MG63 (cell line): ENCODE results near the gene MCUB. TPM values are rescaled to one million over a fixed set of nuclear protein-coding genes. Genes with fewer than 3 reads are reported as not detected.

Experiments used
- DNase-seq: peaks from one replicate; pipeline ENCODE4 v3.0.0-alpha.2; 2020
- H3K27me3 ChIP-seq: fragments of 250-450 bp; sonication (Bioruptor Pico); 2 replicates; pipeline ENCODE4 v1.5.1; 2020; ENCODE audit warnings: mild to moderate bottlenecking, moderate library complexity
- H3K36me3 ChIP-seq: fragments of 250-450 bp; sonication (Bioruptor Pico); 2 replicates; pipeline ENCODE4 v1.5.1; 2020; ENCODE audit warnings: mild to moderate bottlenecking, moderate library complexity
- H3K4me3 ChIP-seq: fragments of 250-450 bp; sonication (Bioruptor Pico); 2 replicates; pipeline ENCODE4 v1.5.1; 2020; ENCODE audit warnings: mild to moderate bottlenecking, moderate library complexity
- H3K9me3 ChIP-seq: fragments of 250-450 bp; sonication (Bioruptor Pico); 2 replicates; pipeline ENCODE4 v1.5.1; 2020; ENCODE audit warnings: mild to moderate bottlenecking, moderate library complexity
- total RNA-seq: library from RNA; depleted of rRNA; stranded (reverse); fragments of >200 nt; shearing (Covaris generic); gene quantifications from 2 replicates; pipeline ENCODE4 v1.2.3, GENCODE V29; 2014; ENCODE audit warnings: low replicate concordance

Gene MCUB
- total RNA-seq, 1 experiment from 2014 or later: 15.0 TPM

GRCh38 chr4:109684727-109685126 lies 124.7 kb downstream of the MCUB start:
- DNase-seq: no peak
- no peaks in the 10 kb centered on the region for H3K9me3 ChIP-seq
- no peaks in the 10 kb centered on the region for H3K36me3 ChIP-seq
- H3K4me3 ChIP-seq: no peak overlapping the region
- H3K27me3 ChIP-seq: no peaks in the 10 kb centered on the region

DNA sequence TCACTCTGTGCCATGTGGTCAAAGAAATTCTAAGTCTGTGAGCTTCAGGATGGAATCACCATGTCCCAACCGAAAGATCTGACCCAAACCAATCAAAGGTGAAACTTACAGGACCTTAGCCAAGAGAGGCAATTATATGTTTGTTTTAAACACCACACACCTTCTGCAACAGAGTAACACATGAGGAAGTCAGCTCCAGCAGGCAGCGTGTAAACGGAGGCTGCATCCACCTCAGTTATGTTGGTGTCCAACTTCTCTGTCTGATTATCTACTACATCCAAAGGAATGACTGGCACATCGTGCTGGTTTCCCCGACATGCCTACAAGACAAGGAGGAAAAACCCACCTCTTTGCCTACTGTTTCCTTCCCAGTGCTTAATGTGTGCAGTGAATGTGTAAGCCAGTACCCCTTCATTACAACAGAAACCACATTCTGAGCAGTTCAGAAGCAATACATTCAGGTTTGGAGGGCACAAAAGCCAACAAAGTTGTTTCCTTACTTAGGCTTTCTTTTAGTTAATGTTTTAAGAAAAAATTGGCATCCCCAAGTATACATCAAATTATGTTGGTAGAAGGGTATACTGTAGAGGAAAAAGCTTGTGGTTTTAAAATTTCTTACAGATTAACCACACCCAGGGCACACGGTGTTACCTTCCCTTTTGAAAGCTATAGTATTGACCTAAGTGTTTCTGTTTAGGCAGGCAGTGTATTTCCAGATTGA lies 130.8 kb downstream of the MCUB start:
- H3K27me3 ChIP-seq: no peaks in the 10 kb centered on the region
- H3K9me3 ChIP-seq: no peaks in the 10 kb centered on the region
- H3K4me3 ChIP-seq: no peak overlapping the region
- no peak for DNase-seq
- no peaks in the 10 kb centered on the region for H3K36me3 ChIP-seq

DNA sequence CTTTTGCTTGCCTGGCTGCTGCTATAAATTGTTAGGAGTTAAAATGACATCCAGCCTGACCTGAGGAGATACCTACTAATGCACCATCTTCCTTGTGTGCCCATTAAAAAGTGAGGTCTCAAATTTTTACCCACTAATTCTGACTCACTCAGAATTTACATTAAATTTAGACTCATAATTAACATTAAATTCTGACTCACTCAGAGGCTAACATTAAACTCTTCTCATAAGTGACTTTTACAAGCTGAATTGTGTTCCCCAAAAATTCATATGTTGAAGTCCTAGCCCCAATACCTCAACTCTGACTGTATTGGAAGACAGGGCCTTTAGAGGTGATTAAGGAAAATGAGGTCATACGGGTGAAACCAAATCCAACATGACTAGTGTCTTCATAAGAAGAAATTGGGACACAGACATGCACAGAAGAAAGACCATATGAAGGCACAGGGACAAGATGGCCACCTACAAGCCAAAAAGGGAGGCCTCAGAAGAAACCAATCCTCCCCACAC lies 131.4 kb downstream of the MCUB start:
- H3K36me3 ChIP-seq: no peaks in the 10 kb centered on the region
- DNase-seq: no peak
- H3K9me3 ChIP-seq: no peaks in the 10 kb centered on the region
- H3K27me3 ChIP-seq: no peaks in the 10 kb centered on the region
- no peak overlapping the region for H3K4me3 ChIP-seq

GRCh38 chr4:109698656-109699055 lies 138.6 kb downstream of the MCUB start:
- H3K4me3 ChIP-seq: no peak overlapping the region
- H3K36me3 ChIP-seq: no peaks in the 10 kb centered on the region
- no peaks in the 10 kb centered on the region for H3K27me3 ChIP-seq
- no peak for DNase-seq
- H3K9me3 ChIP-seq: no peaks in the 10 kb centered on the region

GRCh38 chr4:109699553-109700225 lies 139.6 kb downstream of the MCUB start:
- Histone ChIP-seq H3K4me3 (no peak overlapping the region), H3K9me3 (no peaks in the 10 kb centered on the region), H3K36me3 (no peaks in the 10 kb centered on the region), H3K27me3 (no peaks in the 10 kb centered on the region)
- DNase-seq: peak; percentile 9

GRCh38 chr4:109701566-109702410 lies 141.7 kb downstream of the MCUB start:
- H3K36me3 ChIP-seq: no peaks in the 10 kb centered on the region
- DNase-seq: no peak
- H3K4me3 ChIP-seq: peak overlapping the region; percentile 67
- no peaks in the 10 kb centered on the region for H3K27me3 ChIP-seq
- H3K9me3 ChIP-seq: no peaks in the 10 kb centered on the region

DNA sequence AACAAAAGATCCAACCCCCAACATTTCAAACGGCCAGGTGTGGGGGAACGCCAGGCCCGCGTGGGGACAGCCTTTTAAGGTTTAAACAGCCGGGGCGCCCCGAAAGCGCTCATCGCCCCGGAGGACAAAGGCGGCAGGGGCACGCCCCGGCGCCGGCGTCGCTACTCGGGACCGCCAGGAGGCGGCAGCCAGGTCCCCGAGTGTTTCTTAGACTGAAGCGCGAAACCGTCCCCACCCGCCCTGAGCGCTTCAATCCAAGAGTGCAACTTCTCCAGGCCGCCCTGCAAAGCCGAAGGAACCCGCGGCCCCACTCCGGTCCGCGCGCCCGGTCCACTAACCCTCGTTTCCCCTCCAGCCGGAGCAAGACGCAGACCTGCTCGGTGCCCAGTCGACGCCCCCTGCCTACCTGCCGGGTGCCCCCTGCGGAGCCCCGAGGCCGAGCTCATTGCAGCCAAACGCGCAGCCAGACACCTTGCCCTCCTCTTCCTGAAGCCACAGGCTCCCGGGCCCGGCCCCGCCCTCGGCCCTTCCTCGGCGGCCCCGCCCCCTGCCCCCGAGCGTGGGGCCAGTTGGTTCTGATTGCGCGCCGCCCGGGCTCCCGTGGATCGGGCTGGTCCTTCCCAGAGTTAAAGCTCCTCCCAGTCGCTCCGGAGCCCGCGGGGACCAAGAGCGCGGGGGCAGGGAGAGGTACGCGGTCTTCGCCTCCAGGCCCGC lies 143.1 kb downstream of the MCUB start, which contains the start of gene CASP6:
Gene CASP6 (minus strand): TSS at position 496 of the 714 bp plus-strand sequence. CDS start 50 bp downstream, at position 446.
- Histone ChIP-seq H3K9me3 (no peaks in the 10 kb centered on the region), H3K27me3 (no peaks in the 10 kb centered on the region), H3K4me3 (peak within 1 kb of the TSS; percentile 67), H3K36me3 (no peaks in the 10 kb centered on the region)
- DNase-seq: peak; percentile 61

DNA sequence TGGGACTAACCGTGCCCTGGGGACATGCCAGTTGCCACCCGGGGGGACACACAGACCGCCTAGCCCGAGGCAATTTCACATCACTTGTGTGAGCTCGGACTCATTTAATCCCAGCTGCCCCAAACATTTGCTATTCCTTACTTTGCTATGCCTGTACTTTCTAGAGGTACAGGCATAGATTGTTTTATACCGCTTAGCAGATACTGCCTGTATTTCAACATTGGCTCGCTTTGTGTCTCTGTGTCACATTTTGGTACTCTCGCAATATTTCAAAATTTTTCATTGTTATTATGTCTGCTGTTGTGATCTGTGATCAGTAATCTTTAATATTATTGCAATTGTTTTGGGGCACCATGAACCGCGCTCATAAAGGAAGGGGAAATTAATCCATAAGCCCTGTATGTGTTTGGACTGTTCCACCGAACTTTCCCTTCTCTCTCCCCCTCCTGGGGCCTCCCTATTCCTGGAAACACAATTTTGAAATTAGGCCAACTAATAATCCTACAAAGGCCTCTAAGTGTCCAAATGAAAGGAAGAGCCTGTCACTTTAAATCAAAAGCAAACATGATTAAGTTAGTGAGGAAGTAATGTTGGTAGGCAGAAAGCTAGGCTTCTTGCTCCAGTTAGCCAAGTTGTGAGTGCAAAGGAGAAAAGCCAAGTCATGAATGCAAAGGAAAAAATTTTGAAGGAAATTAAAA lies 143.8 kb downstream of the MCUB start:
- Histone ChIP-seq H3K27me3 (no peaks in the 10 kb centered on the region), H3K4me3 (peak overlapping the region; percentile 67), H3K36me3 (no peaks in the 10 kb centered on the region), H3K9me3 (no peaks in the 10 kb centered on the region)
- DNase-seq: no peak

GRCh38 chr4:109708435-109708834 lies 148.4 kb downstream of the MCUB start:
- H3K27me3 ChIP-seq: no peaks in the 10 kb centered on the region
- no peak overlapping the region for H3K4me3 ChIP-seq
- no peaks in the 10 kb centered on the region for H3K9me3 ChIP-seq
- no peak for DNase-seq
- no peaks in the 10 kb centered on the region for H3K36me3 ChIP-seq

DNA sequence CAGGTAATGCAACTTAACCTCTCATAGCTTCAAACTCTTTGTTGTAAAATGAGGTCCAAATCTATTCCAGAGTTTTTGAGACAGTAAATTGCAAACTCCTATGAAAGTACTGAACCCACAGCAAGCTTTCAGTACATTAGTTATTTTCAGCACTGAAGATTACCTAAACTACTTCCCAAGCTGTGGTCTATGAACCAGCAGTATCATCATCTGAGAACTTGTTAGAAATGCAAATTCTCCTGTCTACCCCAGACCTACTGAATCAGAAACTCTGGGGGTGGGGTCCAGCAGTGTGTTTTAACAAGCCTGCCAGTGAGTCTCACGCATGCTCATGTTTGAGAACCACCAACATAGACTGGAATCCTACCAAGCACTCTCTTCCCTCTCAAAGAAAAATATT lies 148.9 kb downstream of the MCUB start:
- no peaks in the 10 kb centered on the region for H3K27me3 ChIP-seq
- H3K9me3 ChIP-seq: no peaks in the 10 kb centered on the region
- no peaks in the 10 kb centered on the region for H3K36me3 ChIP-seq
- no peak for DNase-seq
- no peak overlapping the region for H3K4me3 ChIP-seq

DNA sequence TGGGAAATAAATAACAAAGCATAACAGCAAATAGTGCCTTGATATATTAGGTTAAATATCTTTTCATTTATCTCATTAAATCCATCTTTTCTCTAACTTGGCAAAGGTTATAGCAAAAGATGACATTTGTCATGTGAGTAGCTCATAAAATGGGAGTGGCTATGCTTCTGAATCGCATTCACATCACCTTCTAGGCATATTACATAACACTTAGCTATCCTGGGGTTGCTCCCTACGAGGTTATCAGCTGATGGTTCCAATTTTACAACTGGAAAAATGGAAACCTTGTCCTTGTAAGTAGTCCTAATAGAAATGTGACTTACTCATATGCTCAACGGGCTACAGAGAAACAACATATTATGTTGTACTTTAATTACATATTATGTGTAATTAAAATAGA lies 153.5 kb downstream of the MCUB start:
- Histone ChIP-seq H3K36me3 (no peaks in the 10 kb centered on the region), H3K4me3 (no peak overlapping the region), H3K9me3 (no peaks in the 10 kb centered on the region), H3K27me3 (no peaks in the 10 kb centered on the region)
- DNase-seq: no peak

DNA sequence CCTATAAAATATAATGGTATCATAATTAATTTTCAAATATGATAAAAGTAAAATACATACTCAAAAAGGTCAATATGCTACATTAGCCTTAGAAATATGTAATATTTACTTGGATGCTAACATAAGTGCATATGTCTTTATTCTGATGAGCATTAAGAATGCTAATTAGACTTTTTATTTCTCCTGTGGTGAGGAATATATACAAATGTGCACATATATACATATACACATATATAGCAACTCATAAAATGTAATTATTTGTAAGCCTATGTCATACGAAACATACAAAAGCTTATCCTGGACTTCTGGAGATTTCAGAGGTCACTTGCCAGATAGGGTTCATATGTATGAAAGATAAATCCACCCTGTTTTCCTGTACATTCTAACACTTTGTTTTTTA lies 158.7 kb downstream of the MCUB start:
- Histone ChIP-seq H3K4me3 (no peak overlapping the region), H3K9me3 (no peaks in the 10 kb centered on the region), H3K36me3 (no peaks in the 10 kb centered on the region), H3K27me3 (no peaks in the 10 kb centered on the region)
- DNase-seq: no peak

DNA sequence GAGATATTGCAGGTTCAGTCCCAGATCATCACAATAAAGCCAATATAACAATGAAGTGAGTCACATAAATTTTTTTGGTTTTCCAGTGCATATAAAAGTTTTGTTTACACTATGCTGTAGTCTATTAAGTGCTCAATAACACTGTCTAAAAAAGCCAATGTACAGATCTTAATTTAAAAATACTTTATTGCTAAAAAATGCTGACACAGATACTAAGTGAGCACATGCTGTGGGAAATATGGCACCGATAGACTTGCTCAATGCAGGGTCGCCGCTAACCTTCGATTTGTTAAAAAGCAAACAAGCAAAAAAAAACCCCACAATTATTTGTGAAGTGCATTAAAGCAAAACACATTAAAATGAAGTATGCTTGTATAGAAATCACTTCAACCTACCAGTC lies 159.6 kb downstream of the MCUB start:
- no peak for DNase-seq
- H3K36me3 ChIP-seq: no peaks in the 10 kb centered on the region

GRCh38 chr4:109721033-109721432 lies 161.0 kb downstream of the MCUB start:
- no peak overlapping the region for H3K4me3 ChIP-seq
- no peaks in the 10 kb centered on the region for H3K9me3 ChIP-seq
- H3K36me3 ChIP-seq: no peaks in the 10 kb centered on the region
- H3K27me3 ChIP-seq: no peaks in the 10 kb centered on the region
- peak; percentile 5 for DNase-seq

More for the DNA sequence above, 159.6 kb downstream of the MCUB start:
- no peaks in the 10 kb centered on the region for H3K27me3 ChIP-seq
- no peak overlapping the region for H3K4me3 ChIP-seq
- H3K9me3 ChIP-seq: no peaks in the 10 kb centered on the region

GRCh38 chr4:109722357-109722756 lies 162.3 kb downstream of the MCUB start:
- H3K4me3 ChIP-seq: no peak overlapping the region
- H3K9me3 ChIP-seq: no peaks in the 10 kb centered on the region
- no peak for DNase-seq
- no peaks in the 10 kb centered on the region for H3K36me3 ChIP-seq
- no peaks in the 10 kb centered on the region for H3K27me3 ChIP-seq

DNA sequence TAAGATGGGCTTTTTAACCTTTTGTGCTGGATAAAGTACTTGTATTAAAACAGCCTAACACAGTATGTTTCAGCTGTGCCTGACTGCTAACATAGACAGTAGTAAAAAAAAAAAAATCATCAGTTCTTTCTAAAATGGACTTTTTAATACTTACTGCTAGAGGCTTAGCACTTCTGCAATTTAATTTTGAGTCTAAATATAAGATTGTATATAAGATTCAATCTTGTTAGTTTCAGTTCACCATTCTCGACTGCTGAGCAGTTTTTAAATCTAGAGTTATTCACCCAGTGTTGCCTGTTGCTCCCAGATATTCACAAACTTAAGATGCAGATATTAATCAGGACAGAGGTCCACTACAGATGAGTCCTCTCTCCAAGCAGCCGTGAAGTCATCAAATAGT lies 163.1 kb downstream of the MCUB start:
- no peaks in the 10 kb centered on the region for H3K27me3 ChIP-seq
- H3K36me3 ChIP-seq: no peaks in the 10 kb centered on the region
- no peak for DNase-seq
- no peak overlapping the region for H3K4me3 ChIP-seq
- no peaks in the 10 kb centered on the region for H3K9me3 ChIP-seq
